Measurements from ENCODE around the gene PRUNE2. TPM values are rescaled to one million over a fixed set of nuclear protein-coding genes. Genes with fewer than 3 reads are reported as not detected.

PRUNE2 gene
- total RNA-seq, 1 donor, result 80.0 TPM

GRCh38 chr9:76910861-76911260 is 4.9 kb upstream of the PRUNE2 start:
- no peak for DNase-seq (ENCODE audit: insufficient read length, low spot score, missing footprints)

GRCh38 chr9:76906647-76906975 is 697 bp upstream of the PRUNE2 start:
- peak overlapping the region; percentile 87 for H3K4me2 ChIP-seq (ENCODE audit: insufficient read depth, low read length)
- no peaks in the 10 kb centered on the region for H3K79me2 ChIP-seq (ENCODE audit: insufficient read depth, low read length)
- peak overlapping the region; percentile 73 for H3K4me3 ChIP-seq (ENCODE audit: insufficient read depth, low read length)

More at GRCh38 chr9:76910861-76911260, 4.9 kb upstream of the PRUNE2 start:
- H3K79me2 ChIP-seq (ENCODE audit: insufficient read depth, low read length), result no peaks in the 10 kb centered on the region
- H3K4me2 ChIP-seq (ENCODE audit: insufficient read depth, low read length), result no peak overlapping the region
- peaks cover 3% of the 10 kb centered on the region for H4K20me1 ChIP-seq (ENCODE audit: insufficient read depth, low read length)
- H3K27me3 ChIP-seq (ENCODE audit: insufficient read depth, low read length), result peaks cover 7% of the 10 kb centered on the region
- TF ChIP-seq CTCF (IDR thresholded peaks at IDR 0.05; ENCODE audit: extremely low read depth, low read depth, low read length), result no peak
- no peak overlapping the region for H3K27ac ChIP-seq (ENCODE audit: low read depth, low read length)
- H3K4me1 ChIP-seq (ENCODE audit: insufficient read depth, low read length), result peaks cover 3% of the 10 kb centered on the region
- no peak overlapping the region for H2AFZ ChIP-seq (ENCODE audit: low read length)
- no peaks in the 10 kb centered on the region for H3K36me3 ChIP-seq (ENCODE audit: insufficient read depth, low read length)
- H3K4me3 ChIP-seq (ENCODE audit: insufficient read depth, low read length), result no peak overlapping the region
- no peaks in the 10 kb centered on the region for H3K9me3 ChIP-seq (ENCODE audit: low read depth, low read length)

GRCh38 chr9:76904661-76905457 is 1.1 kb downstream of the PRUNE2 start:
- Histone ChIP-seq H3K4me3 (ENCODE audit: insufficient read depth, low read length) (peak overlapping the region; percentile 73), H4K20me1 (ENCODE audit: insufficient read depth, low read length) (peaks cover 3% of the 10 kb centered on the region), H3K27ac (ENCODE audit: low read depth, low read length) (no peak overlapping the region), H3K27me3 (ENCODE audit: insufficient read depth, low read length) (peaks cover 27% of the 10 kb centered on the region), H2AFZ (ENCODE audit: low read length) (peak overlapping the region; percentile 67), H3K4me1 (ENCODE audit: insufficient read depth, low read length) (peaks cover 12% of the 10 kb centered on the region), H3K36me3 (ENCODE audit: insufficient read depth, low read length) (no peaks in the 10 kb centered on the region), H3K4me2 (ENCODE audit: insufficient read depth, low read length) (peak overlapping the region; percentile 87), H3K9me3 (ENCODE audit: low read depth, low read length) (no peaks in the 10 kb centered on the region), H3K79me2 (ENCODE audit: insufficient read depth, low read length) (no peaks in the 10 kb centered on the region)
- DNase-seq (ENCODE audit: insufficient read length, low spot score, missing footprints), result no peak
- no peak for TF ChIP-seq CTCF (IDR thresholded peaks at IDR 0.05; ENCODE audit: extremely low read depth, low read depth, low read length)

More at GRCh38 chr9:76906647-76906975, 697 bp upstream of the PRUNE2 start:
- no peaks in the 10 kb centered on the region for H3K36me3 ChIP-seq (ENCODE audit: insufficient read depth, low read length)
- H3K27me3 ChIP-seq (ENCODE audit: insufficient read depth, low read length), result peaks cover 20% of the 10 kb centered on the region
- no peak for TF ChIP-seq CTCF (IDR thresholded peaks at IDR 0.05; ENCODE audit: extremely low read depth, low read depth, low read length)
- peaks cover 3% of the 10 kb centered on the region for H4K20me1 ChIP-seq (ENCODE audit: insufficient read depth, low read length)
- no peak overlapping the region for H3K27ac ChIP-seq (ENCODE audit: low read depth, low read length)
- H2AFZ ChIP-seq (ENCODE audit: low read length), result peak overlapping the region; percentile 33
- H3K4me1 ChIP-seq (ENCODE audit: insufficient read depth, low read length), result peaks cover 12% of the 10 kb centered on the region
- no peaks in the 10 kb centered on the region for H3K9me3 ChIP-seq (ENCODE audit: low read depth, low read length)
- DNase-seq (ENCODE audit: insufficient read length, low spot score, missing footprints), result no peak

- H3K27ac ChIP-seq (ENCODE audit: low read depth, low read length), result no peak overlapping the region
- no peak overlapping the region for H3K4me3 ChIP-seq (ENCODE audit: insufficient read depth, low read length)
- peaks cover 23% of the 10 kb centered on the region for H3K27me3 ChIP-seq (ENCODE audit: insufficient read depth, low read length)
- H3K4me1 ChIP-seq (ENCODE audit: insufficient read depth, low read length), result peaks cover 12% of the 10 kb centered on the region
- H2AFZ ChIP-seq (ENCODE audit: low read length), result no peak overlapping the region
- H3K9me3 ChIP-seq (ENCODE audit: low read depth, low read length), result no peaks in the 10 kb centered on the region
- H3K36me3 ChIP-seq (ENCODE audit: insufficient read depth, low read length), result no peaks in the 10 kb centered on the region
- H3K79me2 ChIP-seq (ENCODE audit: insufficient read depth, low read length), result no peaks in the 10 kb centered on the region
- H4K20me1 ChIP-seq (ENCODE audit: insufficient read depth, low read length), result peaks cover 3% of the 10 kb centered on the region
- DNase-seq (ENCODE audit: insufficient read length, low spot score, missing footprints), result no peak
- no peak for TF ChIP-seq CTCF (IDR thresholded peaks at IDR 0.05; ENCODE audit: extremely low read depth, low read depth, low read length)
- H3K4me2 ChIP-seq (ENCODE audit: insufficient read depth, low read length), result no peak overlapping the region
Observed at GRCh38 chr9:76902395-76902794, 3.5 kb downstream of the PRUNE2 start.

All from osteoblast (primary cell).